HG03565 (cell line): ENCODE data around the gene LRP11.

Experiments used
- ATAC-seq: cut with Tn5 transposase; IDR thresholded peaks from one replicate; pipeline ENCODE4 v1.9.1; 2021; ENCODE audit warnings: mild to moderate bottlenecking, moderate library complexity; ENCODE audit not compliant: unreplicated experiment

The LRP11 gene

GRCh38 chr6:149813351-149813750 lies 50.8 kb downstream of the LRP11 start:
- ATAC-seq, result no peak

DNA sequence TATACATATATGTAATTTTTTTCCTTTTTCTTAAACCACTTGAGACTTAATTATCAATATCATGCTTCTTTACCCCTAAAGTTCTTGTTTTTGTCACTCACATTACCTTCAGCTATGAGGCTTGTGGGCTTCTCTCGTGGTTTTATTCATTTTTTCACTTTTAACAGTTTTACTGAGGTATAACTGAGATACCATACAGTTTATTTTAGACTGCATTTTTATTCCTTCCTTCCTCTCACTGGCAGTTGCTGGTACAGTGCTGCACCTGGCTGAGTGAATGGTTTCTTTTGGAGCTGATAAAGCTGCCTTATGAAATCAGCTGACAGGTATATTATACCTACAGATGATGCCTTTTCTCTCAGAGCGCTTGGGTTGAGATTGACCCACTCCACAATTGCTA lies 54.4 kb downstream of the LRP11 start:
- ATAC-seq, result no peak

DNA sequence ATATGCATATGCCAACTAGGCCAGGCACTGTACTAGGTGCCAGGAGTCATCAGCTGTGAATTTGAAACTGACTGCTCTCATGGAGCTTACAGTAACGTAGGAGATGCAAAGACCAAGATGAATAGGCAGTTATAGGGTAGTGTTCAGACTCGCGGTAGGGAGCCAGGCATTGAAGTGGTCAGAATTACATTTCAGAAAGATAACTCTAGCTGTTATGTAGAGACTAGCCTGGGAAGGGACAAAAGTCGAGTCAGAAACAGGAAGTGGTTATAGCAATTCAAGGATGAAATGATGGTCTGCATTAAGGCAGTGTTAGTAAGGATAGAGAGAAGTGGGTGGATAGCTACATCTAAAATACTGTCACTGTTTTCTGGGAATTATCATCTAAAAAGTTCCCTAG lies 58.0 kb downstream of the LRP11 start:
- no peak for ATAC-seq

- no peak for ATAC-seq
These were observed 80.6 kb downstream of the LRP11 start for GRCh38 chr6:149783551-149783950.

DNA sequence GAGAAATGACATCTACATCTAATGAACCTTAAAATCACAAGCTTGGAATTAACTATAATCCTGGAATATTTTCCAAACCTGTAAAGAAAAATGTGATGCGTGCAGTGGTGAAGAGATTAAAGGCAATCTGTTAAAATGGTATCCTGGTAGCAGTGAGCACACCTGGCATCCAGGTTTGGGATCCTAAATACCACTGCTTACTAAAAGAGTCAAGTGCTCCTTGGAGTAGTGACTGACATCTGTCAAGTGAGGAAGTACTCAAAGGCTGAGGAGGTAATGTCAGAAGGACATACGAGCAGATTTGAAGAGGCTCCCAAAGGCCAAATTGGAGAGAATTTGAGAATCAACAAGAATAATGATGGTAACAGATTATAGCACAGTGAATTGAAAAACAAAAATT lies 81.8 kb downstream of the LRP11 start:
- ATAC-seq, result no peak

GRCh38 chr6:149781715-149782114 lies 82.4 kb downstream of the LRP11 start:
- no peak for ATAC-seq

DNA sequence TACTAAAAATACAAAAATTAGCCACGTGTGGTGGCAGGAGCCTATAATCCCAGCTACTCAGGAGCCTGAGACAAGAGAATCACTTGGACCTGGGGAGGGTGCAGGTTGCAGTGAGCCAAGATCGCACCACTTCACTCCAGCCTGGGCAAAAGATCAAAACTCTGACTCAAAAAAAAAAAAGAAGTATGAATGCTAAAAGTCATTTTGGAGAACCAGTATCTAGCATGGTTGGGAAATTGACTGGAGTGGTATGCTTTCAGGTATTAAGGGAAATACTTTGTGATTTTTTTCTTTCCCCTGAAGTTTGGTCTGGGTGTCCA lies 84.6 kb downstream of the LRP11 start:
- no peak for ATAC-seq

DNA sequence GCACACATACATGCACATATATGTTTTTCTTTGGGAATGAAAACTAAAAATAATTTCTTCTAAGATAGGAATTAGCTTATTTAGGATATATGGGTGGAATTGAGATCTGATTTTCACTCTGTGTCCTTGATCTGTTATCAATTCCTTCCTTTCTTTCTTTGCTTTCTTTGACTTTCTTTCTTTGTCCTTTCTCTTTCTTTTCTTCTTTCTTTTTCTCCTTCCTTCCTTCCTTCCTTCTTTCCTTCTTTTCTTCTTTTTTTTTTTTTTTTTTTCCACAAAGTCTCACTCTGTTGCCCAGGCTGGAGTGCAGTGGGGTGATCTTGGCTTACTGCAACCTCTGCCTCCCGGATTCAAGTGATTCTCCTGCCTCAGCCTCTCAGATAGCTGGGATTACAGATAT lies 86.5 kb downstream of the LRP11 start:
- ATAC-seq, result no peak

GRCh38 chr6:149771925-149772324 lies 92.2 kb downstream of the LRP11 start:
- ATAC-seq, result no peak

DNA sequence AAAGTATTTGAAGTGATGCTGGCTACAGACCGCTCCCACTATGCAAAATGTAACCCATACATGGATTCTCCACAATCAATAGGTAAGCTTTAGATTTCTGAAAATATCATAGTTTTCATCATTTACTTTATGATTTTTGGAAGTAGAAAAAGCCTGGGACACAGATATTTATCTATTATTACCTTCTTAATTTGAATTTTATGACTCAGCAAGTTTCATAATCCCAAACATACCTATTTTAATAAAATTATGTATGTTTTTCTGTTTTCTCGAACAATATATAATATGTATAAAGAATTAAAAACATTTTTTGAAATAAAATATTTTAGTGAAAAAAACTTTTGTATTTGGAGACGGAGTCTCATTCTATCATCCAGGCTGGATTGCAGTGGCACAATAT lies 93.0 kb downstream of the LRP11 start:
- no peak for ATAC-seq

- ATAC-seq, result no peak
These were observed 94.5 kb downstream of the LRP11 start for GRCh38 chr6:149769676-149770075.
